Measurements from ENCODE around the gene PABPC3. TPM values are rescaled to one million over a fixed set of nuclear protein-coding genes. Genes with fewer than 3 reads are reported as not detected.

Gene PABPC3
- total RNA-seq, 1 experiment from 2014 or later = not detected

DNA sequence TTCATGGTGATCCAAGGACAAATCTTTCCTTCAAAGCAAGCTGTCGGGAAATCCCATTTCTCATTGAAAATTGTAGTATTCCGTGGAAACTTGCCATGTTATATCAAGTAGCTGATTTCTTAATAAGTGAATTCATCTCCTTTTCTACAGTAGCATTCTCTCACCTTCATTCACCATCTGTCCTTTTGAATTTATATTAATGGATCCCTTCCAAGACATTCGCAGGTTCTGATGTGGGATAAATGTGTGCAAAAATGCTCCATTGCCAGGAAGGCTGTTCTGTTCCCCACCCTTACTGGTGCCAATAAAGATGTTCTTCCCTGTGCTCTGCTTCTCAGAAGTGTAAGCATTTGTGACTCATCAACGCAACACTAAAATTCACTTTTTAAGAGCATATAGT is 40.0 kb downstream of the PABPC3 start:
- H3K9me3 ChIP-seq (ENCODE audit: low read depth, low read length, poor library complexity, severe bottlenecking) = no peaks in the 10 kb centered on the region
- no peak for DNase-seq (ENCODE audit: low spot score)
- POLR2A ChIA-PET (ENCODE audit: low non-redundant PET) = no interaction called here
- TF ChIP-seq, protein P1, sequence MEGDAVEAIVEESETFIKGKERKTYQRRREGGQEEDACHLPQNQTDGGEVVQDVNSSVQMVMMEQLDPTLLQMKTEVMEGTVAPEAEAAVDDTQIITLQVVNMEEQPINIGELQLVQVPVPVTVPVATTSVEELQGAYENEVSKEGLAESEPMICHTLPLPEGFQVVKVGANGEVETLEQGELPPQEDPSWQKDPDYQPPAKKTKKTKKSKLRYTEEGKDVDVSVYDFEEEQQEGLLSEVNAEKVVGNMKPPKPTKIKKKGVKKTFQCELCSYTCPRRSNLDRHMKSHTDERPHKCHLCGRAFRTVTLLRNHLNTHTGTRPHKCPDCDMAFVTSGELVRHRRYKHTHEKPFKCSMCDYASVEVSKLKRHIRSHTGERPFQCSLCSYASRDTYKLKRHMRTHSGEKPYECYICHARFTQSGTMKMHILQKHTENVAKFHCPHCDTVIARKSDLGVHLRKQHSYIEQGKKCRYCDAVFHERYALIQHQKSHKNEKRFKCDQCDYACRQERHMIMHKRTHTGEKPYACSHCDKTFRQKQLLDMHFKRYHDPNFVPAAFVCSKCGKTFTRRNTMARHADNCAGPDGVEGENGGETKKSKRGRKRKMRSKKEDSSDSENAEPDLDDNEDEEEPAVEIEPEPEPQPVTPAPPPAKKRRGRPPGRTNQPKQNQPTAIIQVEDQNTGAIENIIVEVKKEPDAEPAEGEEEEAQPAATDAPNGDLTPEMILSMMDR (conservative IDR thresholded peaks at IDR 0.05; ENCODE audit: low read depth, low read length) = no peak
- TF ChIP-seq EZH2 (IDR thresholded peaks at IDR 0.05; ENCODE audit: borderline replicate concordance, low read depth, low read length, poor library complexity, severe bottlenecking) = no peak
- no peaks in the 10 kb centered on the region for H3K36me3 ChIP-seq (ENCODE audit: insufficient read depth, low read length, poor library complexity, severe bottlenecking)
- no peak overlapping the region for H3K4me3 ChIP-seq (ENCODE audit: low read depth, low read length, poor library complexity, severe bottlenecking)
- no peaks in the 10 kb centered on the region for H3K27me3 ChIP-seq (replicated peaks; ENCODE audit: insufficient read depth, low read depth, low read length, poor library complexity)
- intact Hi-C loops (cut with micrococcal nuclease; ENCODE audit: unreplicated experiment) = no loop called here
- H3K4me1 ChIP-seq (ENCODE audit: insufficient read depth, low read length, poor library complexity, severe bottlenecking) = peaks cover 50% of the 10 kb centered on the region
- no TSS peak for BruUV-seq (replicated peaks)
- CTCF ChIA-PET = no interaction called here
- no peak overlapping the region for H3K27ac ChIP-seq (ENCODE audit: low read depth, low read length, poor library complexity, severe bottlenecking)

DNA sequence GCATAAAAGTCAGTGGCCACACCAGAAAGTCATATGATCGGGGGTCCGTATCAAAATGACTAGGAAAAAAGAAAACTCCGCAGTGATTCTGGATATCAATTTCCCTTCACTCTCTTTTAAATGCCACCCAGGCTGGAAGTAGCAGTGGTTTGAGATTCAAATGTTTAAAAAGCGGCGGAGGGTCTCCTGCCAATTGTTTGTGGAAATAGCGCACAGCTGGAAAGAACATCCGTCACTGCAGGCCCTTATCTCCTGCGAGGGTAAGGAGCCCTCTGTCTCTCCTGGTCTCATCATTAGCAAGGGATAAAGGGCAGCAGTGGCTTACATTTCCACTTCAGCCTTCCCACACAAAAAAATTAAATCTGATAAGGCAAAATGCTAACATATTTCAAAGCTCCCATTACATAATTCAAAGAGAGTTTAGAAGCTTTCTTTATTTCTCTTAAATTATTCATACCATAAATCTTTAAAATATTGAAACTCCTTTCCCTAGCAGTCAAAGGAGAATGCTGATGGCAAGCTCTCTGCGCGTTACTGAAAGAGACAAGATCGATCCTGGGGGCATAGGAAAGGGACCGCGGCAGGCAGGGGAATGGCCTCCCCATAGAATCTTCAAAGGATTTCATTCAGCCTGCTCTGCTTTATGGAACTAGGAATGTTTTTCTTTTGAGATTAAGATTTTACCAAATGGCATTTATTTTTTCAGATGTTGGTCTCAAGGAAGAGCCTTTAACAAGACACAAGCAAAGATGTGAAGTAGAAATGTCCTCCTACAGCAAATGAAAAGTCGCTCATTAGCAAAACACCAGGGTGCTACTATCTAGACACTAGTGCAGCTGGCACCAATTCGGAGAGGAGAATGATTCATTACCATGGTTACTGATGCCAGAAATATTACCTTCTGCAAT is 41.2 kb downstream of the PABPC3 start:
- Histone ChIP-seq H3K27me3 (replicated peaks; ENCODE audit: insufficient read depth, low read depth, low read length, poor library complexity) (no peaks in the 10 kb centered on the region), H3K4me1 (ENCODE audit: insufficient read depth, low read length, poor library complexity, severe bottlenecking) (peaks cover 38% of the 10 kb centered on the region), H3K27ac (ENCODE audit: low read depth, low read length, poor library complexity, severe bottlenecking) (peak overlapping the region; percentile 54), H3K36me3 (ENCODE audit: insufficient read depth, low read length, poor library complexity, severe bottlenecking) (no peaks in the 10 kb centered on the region), H3K4me3 (ENCODE audit: low read depth, low read length, poor library complexity, severe bottlenecking) (peak overlapping the region; percentile 16), H3K9me3 (ENCODE audit: low read depth, low read length, poor library complexity, severe bottlenecking) (no peaks in the 10 kb centered on the region)
- ChIA-PET CTCF (no interaction called here), POLR2A (ENCODE audit: low non-redundant PET) (no interaction called here)
- TF ChIP-seq, protein P1 (conservative IDR thresholded peaks at IDR 0.05; ENCODE audit: low read depth, low read length) = no peak
- TF ChIP-seq EZH2 (IDR thresholded peaks at IDR 0.05; ENCODE audit: borderline replicate concordance, low read depth, low read length, poor library complexity, severe bottlenecking) = no peak
- BruUV-seq (replicated peaks) = no TSS peak
- peak; percentile 76 for DNase-seq (ENCODE audit: low spot score)
- intact Hi-C loops (cut with micrococcal nuclease; ENCODE audit: unreplicated experiment) = no loop called here

DNA sequence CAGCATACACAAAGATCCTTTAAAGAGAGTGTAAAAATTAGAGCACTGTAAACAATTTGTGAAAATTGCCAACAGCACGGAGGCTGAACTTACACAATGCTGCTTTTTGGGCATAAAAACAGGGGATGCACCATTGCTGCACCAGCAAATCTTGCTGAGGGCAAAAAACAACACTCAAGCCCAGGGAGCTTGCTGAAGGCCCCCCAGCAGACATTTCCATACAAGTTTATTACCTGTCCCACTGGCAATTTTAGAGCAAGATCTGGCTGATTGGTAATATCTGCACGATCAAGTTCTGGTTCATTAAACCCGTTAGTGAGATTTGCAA is 41.8 kb downstream of the PABPC3 start:
- no peaks in the 10 kb centered on the region for H3K27me3 ChIP-seq (replicated peaks; ENCODE audit: insufficient read depth, low read depth, low read length, poor library complexity)

More for the DNA sequence above, 41.8 kb downstream of the PABPC3 start:
- Histone ChIP-seq H3K4me1 (ENCODE audit: insufficient read depth, low read length, poor library complexity, severe bottlenecking) (peaks cover 32% of the 10 kb centered on the region), H3K36me3 (ENCODE audit: insufficient read depth, low read length, poor library complexity, severe bottlenecking) (no peaks in the 10 kb centered on the region), H3K4me3 (ENCODE audit: low read depth, low read length, poor library complexity, severe bottlenecking) (peak overlapping the region; percentile 16), H3K9me3 (ENCODE audit: low read depth, low read length, poor library complexity, severe bottlenecking) (no peaks in the 10 kb centered on the region), H3K27ac (ENCODE audit: low read depth, low read length, poor library complexity, severe bottlenecking) (peak overlapping the region; percentile 54)
- DNase-seq (ENCODE audit: low spot score) = no peak
- BruUV-seq (replicated peaks) = no TSS peak
- no peak for TF ChIP-seq EZH2 (IDR thresholded peaks at IDR 0.05; ENCODE audit: borderline replicate concordance, low read depth, low read length, poor library complexity, severe bottlenecking)
- TF ChIP-seq, protein P1 (conservative IDR thresholded peaks at IDR 0.05; ENCODE audit: low read depth, low read length) = no peak
- intact Hi-C loops (cut with micrococcal nuclease; ENCODE audit: unreplicated experiment) = no loop called here
- ChIA-PET POLR2A (ENCODE audit: low non-redundant PET) (no interaction called here), CTCF (no interaction called here)
